GM21447 (cell line): ENCODE measurements around the gene AP3S1.
"Not testable (repeated sequence)": the region's sequence is repeated elsewhere in the genome, so short reads cannot be mapped to it uniquely, and the experiment has no call there.

Source experiments
- ATAC-seq: cut with Tn5 transposase; IDR thresholded peaks from one replicate; pipeline ENCODE4 v1.9.1; 2021; ENCODE audit not compliant: unreplicated experiment

Gene AP3S1

DNA sequence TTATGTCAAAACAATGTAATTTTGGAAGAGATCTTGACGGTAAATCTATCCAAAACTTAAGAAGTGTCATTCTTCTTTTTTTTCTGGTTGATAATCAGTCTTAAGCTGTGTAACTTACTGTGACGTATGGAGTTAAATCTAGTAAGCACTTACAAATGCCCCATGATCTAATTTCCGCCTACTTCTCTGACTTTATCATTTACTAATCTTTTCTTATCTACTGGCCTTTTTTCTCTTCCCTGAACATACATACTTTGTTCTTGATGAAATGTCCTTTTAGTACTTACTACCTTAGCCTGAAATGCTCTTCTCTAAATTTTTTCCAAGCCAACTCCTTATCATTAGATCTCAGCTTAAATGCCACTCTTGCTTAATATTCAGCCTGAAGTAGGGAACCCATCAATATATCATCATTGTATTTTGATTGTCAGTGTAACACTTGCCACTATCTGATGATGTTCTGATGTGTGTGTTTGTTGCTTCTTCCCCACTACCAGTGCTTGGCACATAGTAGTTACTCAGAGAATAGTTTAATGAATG lies 27.6 kb downstream of the AP3S1 start:
- ATAC-seq, result no peak

DNA sequence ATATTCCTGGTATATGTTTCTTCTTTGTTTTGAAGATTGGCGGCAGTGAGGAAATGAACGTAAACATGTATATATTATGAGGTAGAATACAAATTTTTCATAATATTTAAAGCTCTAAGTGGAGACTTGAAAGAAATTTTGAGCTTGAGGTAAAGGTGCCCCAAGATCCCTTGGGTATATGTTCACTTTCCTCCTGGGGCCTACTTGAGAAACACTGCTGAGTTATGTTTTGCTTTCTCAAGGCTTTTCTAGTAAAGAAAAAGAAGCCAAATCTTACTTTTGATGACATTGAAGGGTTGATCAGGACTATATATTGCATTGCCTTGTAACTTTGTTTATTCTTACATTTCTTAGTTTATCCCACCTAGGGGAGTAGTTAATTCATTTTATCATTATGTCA lies 30.7 kb downstream of the AP3S1 start:
- ATAC-seq, result no peak

DNA sequence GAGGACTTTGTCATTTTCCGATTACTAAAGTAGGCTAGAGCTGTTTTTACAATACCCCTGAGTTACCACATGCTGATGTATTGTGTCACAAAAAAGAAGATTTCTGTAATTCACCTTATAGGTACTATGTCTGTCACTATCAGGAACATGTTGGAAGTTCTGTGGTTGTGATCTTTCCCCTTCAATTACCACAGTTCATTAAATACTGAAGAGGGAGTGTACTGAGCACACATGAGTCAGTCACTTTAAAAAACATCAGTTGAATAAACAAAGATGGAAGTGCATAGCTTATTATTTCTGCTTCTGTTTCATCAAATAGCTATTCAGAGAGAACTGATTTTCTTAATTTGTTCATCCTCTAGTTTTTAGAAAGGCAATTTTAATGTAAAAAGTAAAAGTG lies 31.7 kb downstream of the AP3S1 start:
- no peak for ATAC-seq

DNA sequence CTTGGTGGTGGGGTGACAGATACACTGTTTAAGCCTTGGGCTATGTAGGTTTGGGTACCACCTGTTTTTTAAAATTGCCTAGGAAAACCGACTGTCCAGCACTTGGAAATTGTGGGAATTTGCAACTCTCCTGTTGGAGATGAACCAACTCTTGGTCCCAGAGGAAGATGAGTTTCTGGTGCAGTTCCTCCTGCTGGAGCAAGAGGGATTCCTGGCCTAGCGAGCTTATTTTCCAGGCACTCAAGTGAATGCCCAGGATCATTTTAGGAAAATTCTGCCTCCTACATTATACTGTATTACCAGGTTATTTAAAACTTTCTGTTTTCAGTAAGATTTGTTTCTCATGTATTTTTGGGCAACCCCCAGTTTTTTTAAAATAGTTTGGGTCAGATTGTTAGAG lies 33.7 kb downstream of the AP3S1 start:
- ATAC-seq, result no peak

DNA sequence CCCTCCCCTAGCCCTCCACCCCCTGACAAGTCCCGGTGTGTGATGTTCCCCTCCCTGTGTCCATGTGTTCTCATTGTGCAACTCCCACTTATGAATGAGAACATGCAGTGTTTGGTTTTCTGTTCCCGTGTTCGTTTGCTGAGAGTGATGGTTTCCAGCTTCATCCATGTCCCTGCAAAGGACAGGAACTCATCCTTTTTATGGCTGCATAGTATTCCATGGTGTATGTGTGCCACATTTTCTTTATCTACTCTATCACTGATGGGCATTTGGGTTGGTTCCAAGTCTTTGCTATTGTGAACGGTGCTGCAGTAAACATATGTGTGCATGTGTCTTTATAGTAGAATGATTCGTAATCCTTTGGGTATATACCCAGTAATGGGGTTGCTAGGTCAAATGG lies 35.6 kb downstream of the AP3S1 start:
- not testable (repeated sequence) for ATAC-seq

DNA sequence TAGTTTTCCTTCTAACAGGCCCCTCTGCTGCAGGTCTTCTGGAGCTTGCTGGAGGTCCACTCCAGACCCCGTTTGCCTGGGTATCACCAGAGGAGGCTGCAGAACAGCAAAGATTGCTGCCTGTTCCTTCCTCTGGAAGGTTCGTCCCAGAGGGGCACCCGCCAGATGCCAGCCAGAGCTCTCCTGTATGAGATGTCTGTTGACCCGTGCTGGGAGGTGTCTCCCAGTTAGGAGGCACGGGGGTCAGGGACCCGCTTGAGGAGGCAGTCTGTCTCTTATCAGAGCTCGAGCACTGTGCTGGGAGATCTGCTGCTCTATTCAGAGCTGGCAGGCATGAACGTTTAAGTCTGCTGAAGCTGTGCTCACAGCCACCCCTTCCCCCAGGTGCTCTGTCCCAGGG lies 40.7 kb downstream of the AP3S1 start:
- ATAC-seq, result not testable (repeated sequence)

DNA sequence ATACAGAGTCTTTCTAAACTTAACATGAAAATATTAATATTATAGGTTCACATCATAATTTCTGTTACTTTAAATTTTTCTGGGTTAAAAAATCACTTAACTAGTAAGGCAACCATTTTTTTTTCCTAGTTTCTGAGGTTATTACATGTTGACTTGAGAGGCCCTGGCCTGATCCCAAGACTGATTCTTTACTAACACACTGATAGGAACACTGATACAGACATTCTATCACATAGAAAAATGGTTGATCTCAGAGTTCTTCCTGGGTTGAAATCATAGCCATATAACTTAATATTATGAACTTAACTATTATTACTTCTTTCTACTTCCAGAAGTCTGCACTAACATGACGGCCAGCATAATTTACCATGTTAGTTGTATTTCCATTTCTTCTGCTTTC lies 43.0 kb downstream of the AP3S1 start:
- ATAC-seq, result no peak

DNA sequence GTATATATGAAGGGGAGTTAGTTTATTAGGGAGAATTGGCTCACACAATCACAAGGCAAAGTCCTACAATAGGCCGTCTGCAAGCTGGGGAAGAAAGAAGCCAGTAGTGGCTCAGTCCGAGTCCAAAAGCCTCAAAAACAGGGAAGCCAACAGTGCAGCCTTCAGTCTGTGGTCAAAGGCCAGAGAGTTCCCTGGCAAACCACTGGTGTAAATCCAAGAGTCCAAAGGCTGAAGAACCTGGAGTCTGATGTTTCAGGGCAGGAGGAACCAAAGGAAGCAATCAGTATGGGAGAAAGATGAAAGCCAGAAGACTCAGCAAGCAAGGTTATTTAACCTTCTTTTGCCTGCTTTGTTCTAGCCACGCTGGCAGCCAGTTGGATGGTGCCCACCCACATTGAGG lies 43.5 kb downstream of the AP3S1 start:
- ATAC-seq, result not testable (repeated sequence)

DNA sequence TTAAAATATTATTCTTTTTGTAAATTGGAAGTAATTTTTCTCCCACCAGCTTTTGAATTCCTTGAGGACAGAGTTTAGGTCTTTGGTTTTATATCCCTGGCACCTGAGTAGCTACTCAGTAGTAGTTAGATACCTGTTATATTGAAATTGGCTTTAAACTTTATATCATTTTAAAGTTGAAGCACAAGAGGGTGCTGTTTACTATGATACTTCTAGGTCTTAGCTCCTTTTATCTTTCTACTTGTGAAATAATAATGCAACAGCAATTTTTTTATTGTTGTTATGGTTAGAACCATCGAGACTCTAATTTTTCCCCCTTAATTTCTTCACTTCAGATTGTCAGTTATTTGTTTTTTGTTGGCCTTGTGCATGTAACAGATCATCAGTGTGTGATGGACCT lies 46.3 kb downstream of the AP3S1 start:
- no peak for ATAC-seq

DNA sequence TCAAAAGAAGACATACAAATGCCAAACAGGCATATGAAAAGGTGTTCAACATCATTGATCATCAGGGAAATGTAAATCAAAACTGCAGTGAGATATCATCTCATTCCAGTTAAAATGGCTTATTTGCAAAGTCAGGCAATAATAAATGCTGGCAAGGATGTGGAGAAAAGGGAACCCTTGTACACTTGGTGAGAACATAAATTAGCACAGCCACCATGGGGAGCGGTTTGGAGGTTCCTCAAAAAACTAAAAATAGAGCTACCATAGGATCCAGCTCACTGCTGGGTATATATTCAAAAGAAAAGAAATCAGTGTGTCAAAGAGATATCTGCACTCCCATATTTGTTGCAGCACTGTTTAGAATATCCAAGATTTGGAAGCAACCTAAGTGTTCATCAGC lies 50.3 kb downstream of the AP3S1 start:
- ATAC-seq, result no peak

DNA sequence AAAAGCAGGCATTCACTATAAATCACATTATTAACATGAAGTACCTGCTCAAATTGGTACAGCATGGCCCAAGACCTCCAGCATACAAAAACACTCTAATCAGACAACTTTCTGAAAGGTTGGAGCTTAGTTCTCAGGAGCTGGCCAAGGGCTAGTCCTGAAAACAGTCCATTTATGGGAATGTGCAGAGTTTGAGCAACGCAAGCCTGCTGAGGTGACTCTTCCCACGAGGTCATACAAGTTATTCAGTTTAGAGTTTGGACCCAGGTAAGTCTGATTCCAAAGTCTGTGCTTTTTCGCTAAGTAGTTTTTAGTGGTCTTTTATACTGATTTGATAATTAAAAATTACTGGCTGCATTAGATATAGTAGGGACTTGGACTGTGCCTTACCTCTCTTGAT lies 52.6 kb downstream of the AP3S1 start:
- ATAC-seq, result no peak

DNA sequence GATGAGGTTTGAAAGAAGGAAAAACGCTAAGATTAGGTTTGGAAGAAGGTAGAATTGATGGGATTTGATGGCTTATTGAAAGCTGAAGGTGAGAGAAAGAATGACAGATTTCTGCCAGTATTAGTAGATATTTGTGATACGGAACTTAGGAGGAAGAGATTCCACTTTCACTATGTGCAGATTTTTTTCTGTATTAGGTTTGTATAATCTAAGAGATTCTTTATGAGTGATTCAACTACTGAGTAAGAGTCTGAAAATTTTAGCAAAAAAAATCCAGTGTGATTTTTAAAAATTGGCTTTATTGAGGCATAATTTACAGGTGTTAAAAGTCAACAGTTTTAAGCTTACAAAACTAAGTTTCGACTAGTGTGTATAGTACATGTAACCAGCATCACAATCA lies 54.1 kb downstream of the AP3S1 start:
- no peak for ATAC-seq

DNA sequence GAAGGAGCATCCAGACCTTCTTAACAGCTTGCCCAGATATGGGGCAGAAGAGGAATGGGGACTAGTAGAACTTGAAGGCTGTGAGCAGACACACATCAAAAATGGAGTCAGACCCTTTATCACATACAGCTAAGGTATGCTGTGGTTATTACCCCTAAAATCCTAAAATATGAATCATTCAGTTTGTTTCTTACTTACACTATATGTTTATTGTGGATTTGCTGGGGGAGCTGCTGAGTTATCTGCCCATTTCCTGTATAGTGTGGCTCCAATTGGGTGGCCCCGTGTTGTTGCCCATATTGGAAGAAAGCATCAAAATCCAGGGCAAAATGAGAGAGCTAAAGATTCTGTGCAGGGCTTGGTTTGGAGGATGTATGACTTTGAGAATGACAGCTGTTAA lies 56.9 kb downstream of the AP3S1 start:
- ATAC-seq, result no peak

DNA sequence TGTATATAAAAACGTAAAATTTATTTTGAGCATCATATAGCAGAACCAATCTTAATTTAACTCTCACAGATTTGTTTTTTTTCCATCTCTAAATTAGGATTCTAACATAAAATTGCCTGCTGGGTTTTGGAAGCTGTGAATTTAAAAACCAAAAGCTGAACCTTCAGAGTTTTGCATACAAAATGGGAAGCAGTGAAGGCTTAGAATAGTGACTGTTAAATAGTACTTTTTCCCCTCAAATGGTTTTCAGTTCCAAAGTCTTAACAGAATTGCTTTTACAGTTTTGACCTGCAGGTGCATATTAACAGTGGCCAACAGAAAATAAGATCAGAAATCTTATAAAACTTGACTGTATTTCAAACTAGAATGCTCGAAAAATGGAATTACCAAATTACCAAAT lies 65.4 kb downstream of the AP3S1 start:
- ATAC-seq, result no peak

DNA sequence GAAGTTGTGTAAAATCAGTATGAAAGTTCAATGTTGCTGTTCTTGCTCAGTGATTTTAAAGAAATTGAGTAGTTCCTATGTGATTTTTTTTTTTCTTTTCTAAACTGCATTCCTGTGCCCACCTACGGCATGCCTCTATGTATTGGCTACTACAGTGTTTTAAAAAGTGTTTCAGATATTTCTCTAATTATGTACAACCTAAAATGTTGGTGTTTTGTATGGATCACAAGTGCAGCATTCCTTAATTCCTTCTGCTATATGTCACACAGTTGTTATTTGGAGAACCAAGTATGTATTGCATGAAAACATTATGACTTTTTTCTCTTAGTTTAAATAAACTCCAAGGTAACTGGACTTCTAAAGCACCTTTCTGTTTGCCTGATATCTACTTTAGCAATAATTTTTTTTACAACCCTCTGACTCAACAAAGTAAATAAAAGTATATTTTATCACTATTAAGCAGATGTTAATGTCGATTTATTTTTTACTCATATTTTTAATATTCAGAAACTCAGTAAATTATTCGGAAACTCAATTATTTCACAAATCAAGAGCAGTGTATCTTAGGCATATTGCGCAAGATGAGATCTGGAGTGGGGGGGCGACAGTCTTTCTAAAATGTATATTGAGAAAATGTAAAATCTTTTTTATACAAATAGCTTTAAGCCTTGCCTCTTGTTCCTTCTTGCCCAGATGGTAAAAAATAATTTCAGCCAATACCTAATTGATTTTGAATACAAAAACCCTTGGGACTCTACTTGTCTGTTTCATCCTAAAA lies 72.1 kb downstream of the AP3S1 start:
- ATAC-seq, result not testable (repeated sequence)

DNA sequence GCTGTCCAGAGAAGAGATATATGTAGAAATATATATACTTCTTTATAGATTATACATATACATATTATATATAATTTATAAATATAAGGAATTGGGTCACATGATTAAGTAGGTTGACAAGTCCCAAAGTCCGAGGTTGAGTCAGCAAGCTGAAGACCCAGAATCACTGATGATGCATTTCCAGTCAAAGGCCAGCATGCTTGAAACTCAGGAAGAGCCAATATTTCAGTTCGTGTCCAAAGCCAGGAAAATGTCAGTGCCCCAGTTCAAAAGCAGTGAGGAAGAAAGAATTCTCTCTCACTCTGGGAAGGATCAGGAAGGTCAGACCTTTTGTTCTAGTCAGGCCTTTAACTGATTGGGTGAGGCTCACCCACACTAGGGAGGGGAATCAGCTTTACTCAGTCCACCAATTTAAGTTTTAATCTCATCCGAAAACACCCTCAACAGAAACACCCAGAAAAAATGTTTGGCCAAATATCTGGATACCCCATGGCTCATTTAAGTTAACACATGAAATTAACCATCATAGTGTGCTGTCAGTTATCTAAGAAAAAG lies 78.5 kb downstream of the AP3S1 start:
- ATAC-seq, result no peak

DNA sequence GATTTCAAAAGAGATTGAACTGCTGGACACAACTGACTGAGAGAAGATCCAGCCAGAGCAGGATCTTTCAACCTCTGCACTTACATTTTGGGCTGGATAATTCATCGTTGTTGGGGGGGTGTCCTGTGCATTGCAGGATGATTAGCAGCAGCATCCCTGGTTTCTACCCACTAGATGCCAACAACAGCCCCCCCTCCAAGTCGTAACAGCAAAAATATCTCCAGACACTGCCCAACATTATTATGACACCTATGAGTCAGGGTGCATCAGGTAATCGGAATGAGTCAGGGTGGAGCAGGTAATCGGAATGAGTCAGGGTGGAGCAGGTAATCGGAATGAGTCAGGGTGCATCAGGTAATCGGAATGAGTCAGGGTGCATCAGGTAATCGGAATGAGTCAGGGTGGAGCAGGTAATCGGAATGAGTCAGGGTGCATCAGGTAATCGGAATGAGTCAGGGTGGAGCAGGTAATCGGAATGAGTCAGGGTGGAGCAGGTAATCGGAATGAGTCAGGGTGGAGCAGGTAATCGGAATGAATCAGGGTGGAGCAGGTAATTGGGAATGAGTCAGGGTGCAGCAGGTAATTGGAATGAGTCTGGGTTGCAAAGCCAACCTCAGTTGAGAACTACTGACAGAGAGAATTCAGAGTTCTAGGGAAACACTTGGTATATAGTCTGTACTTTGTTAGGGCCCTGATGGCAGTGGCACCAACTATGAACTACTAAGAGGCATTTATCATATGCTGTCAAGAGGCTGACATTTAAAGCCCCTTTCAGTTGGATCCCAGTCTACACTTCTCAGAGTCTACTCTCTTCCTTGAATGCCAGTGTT lies 87.1 kb downstream of the AP3S1 start:
- not testable (repeated sequence) for ATAC-seq

DNA sequence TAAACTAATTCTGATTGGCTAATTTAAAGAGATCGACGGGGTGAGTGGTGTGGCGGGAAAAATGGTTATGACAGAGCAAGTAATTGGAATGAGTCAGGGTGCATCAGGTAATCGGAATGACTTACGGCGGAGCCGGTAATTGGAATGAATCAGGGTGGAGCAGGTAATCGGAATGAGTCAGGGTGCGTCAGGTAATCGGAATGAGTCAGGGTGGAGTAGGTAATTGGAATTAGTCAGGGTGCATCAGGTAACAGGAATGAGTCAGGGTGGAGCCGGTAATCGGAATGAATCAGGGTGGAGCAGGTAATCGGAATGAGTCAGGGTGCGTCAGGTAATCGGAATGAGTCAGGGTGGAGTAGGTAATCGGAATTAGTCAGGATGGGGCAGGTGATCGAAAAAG lies 88.4 kb downstream of the AP3S1 start:
- ATAC-seq, result not testable (repeated sequence)

DNA sequence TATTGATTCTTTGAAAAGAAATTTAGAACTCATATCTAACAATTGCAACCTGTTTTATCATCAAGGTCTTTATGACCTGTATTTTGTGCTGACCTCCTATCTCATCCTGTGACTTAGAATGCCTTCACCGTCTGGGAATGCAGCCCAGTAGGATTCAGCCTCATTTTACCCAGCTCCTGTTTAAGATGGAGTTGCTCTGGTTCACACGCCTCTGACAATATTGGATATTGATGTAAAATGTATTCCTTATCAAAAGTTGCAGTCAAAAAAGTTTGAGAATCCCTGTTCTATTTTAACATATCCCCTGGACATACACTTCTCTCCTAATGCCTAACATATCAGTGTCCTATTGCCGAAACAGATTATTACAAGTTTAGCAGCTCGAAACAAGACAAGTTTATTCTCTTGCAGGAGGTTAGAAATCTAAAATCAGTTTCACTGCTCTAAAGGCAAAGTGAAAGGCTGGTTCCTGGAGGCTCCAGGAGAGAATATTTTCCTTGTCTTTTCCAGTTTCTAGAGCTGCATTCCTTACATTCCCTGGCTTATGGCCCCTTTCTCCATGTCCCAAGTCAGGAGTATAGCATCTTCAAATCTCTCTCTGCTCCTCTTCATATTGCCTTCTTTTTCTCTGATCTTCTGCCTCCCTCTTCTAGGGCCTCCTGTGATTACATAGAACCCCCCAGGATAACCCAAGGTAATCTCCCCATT lies 89.0 kb downstream of the AP3S1 start:
- ATAC-seq, result no peak

DNA sequence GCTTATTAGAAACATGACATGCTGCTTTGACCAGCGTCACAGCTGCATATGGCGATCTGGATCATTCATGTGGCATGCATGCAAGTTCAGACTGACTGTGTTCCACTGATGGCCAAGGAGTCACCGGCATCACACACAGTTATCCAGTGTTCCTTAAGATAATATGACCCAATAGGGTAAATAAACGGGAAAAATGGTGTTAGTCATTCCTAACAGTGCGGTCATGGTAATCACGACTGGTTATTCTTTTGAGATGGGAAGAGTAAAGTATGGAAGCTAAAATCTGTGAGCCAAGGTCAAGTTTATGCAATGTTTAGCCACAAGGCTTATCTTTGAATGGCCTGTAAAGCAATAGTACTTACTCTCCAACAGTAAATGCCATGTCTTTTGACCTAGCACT lies 91.3 kb downstream of the AP3S1 start:
- no peak for ATAC-seq

DNA sequence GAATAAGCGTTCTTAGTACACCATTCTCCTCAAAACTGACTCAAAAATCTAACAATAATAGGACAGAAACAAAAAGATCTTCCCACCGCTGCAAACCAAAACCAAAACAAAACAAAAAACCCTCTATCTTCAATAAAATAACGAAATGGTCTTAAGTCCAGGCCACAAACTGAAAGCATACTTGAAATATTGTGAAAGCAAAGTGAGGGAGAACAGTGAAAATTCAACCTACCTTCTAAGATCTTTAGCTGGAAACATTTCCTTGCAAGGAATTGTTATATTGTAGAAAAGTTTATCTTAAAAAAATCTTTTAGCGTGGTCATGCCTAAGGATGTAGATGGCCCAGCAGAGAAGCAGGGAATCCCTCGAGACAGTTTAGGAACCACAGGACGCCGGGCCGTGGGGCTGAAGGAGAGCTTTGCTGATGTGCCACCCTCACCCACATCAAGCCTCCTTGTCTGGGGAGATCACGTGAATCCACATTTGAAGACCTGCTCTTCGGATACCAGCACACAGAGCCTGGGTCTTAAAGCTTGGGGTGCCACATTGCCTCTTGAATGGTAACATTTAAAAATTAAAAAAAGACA lies 92.7 kb downstream of the AP3S1 start:
- no peak for ATAC-seq
